HS-5 (cell line): ENCODE data around the gene LDLRAD3.

Experiments used
- DNase-seq: peaks from one replicate; pipeline ENCODE4 v3.0.0-alpha.2; 2012; ENCODE audit warnings: low read depth

Gene LDLRAD3

GRCh38 chr11:36077368-36077767 is 133.5 kb downstream of the LDLRAD3 start:
- no peak for DNase-seq

- no peak for DNase-seq
Observed at GRCh38 chr11:36077886-36078685, 134.2 kb downstream of the LDLRAD3 start.

- no peak for DNase-seq
Observed at GRCh38 chr11:36078686-36079055, 134.8 kb downstream of the LDLRAD3 start.

GRCh38 chr11:36079878-36080675 is 136.2 kb downstream of the LDLRAD3 start:
- DNase-seq, result no peak

GRCh38 chr11:36081274-36081945 is 137.5 kb downstream of the LDLRAD3 start:
- no peak for DNase-seq

- no peak for DNase-seq
Observed at GRCh38 chr11:36086366-36086765, 142.5 kb downstream of the LDLRAD3 start.

- no peak for DNase-seq
Observed at GRCh38 chr11:36088266-36088972, 144.6 kb downstream of the LDLRAD3 start.

GRCh38 chr11:36089920-36090319 is 146.1 kb downstream of the LDLRAD3 start:
- no peak for DNase-seq

- no peak for DNase-seq
Observed at GRCh38 chr11:36090356-36091109, 146.7 kb downstream of the LDLRAD3 start.

- no peak for DNase-seq
Observed at GRCh38 chr11:36091256-36091811, 147.5 kb downstream of the LDLRAD3 start.

- no peak for DNase-seq
Observed at GRCh38 chr11:36092314-36093030, 148.6 kb downstream of the LDLRAD3 start.

- DNase-seq, result no peak
Observed at GRCh38 chr11:36093548-36093947, 149.7 kb downstream of the LDLRAD3 start.

GRCh38 chr11:36094164-36094563 is 150.3 kb downstream of the LDLRAD3 start:
- DNase-seq, result no peak

- no peak for DNase-seq
Observed at GRCh38 chr11:36095716-36096115, 151.9 kb downstream of the LDLRAD3 start.

GRCh38 chr11:36097219-36097650 is 153.4 kb downstream of the LDLRAD3 start:
- DNase-seq, result no peak

- no peak for DNase-seq
Observed at GRCh38 chr11:36098087-36098486, 154.2 kb downstream of the LDLRAD3 start.

GRCh38 chr11:36098853-36099375 is 155.1 kb downstream of the LDLRAD3 start:
- DNase-seq, result no peak

GRCh38 chr11:36101466-36101865 is 157.6 kb downstream of the LDLRAD3 start:
- DNase-seq, result no peak

- DNase-seq, result no peak
Observed at GRCh38 chr11:36102868-36103267, 159.0 kb downstream of the LDLRAD3 start.

GRCh38 chr11:36103933-36104530 is 160.2 kb downstream of the LDLRAD3 start:
- DNase-seq, result no peak
